Tibial artery (tissue), 4 donors: Measurements from ENCODE around the gene RRAD.

Experiments used
- DNase-seq, 2 donors: peaks; one replicate each; pipeline ENCODE4 v3.0.0-alpha.2; 2019
- H3K27ac ChIP-seq, 2 donors: fragments of 200-600 bp; sonication (generic) in 1 of 2; 1 replicate in 1 of 2; 2 replicates in 1 of 2; pipeline ENCODE4 v1.5.1; 2018 to 2019; ENCODE audit warnings: mild to moderate bottlenecking in 1 of 2
- H3K27me3 ChIP-seq, 2 donors: fragments of 200-600 bp; sonication (generic) in 1 of 2; one replicate each; pipeline versions ENCODE4 v1.5.1 to v1.6.0; 2016 to 2019
- H3K36me3 ChIP-seq, 3 donors: fragments of 200-600 bp; sonication (generic) in 2 of 3; one replicate each; pipeline ENCODE4 v1.5.1; 2016 to 2019; ENCODE audit warnings: mild to moderate bottlenecking in 2 of 3
- H3K4me1 ChIP-seq, 4 donors: fragments of 200-600 bp; sonication (generic) in 2 of 4; 1 replicate in 3 of 4; 2 replicates in 1 of 4; pipeline ENCODE4 v1.5.1; 2016 to 2019
- H3K4me3 ChIP-seq, 2 donors: fragments of 200-600 bp; sonication (generic) in 1 of 2; 1 replicate in 1 of 2; 2 replicates in 1 of 2; pipeline ENCODE4 v1.5.1; 2018 to 2019; ENCODE audit warnings: mild to moderate bottlenecking in 2 of 2
- H3K9me3 ChIP-seq, 3 donors: fragments of 200-600 bp; sonication (generic) in 1 of 3; one replicate each; pipeline ENCODE4 v1.5.1; 2016 to 2019
- intact Hi-C: fragments of 100-400 bp; cut with DNase I; formaldehyde crosslinking; loops from one replicate; pipeline ENCODE4 v1.15.0; 2023; ENCODE audit warnings: low total_unique reads
- TF ChIP-seq, protein P1 (sequence below), 2 experiments: fragments of 200-600 bp in 1 of 2; fragments of 450-650 bp in 1 of 2; IDR thresholded peaks; one replicate each; pipeline ENCODE4 v1.5.1; 2017 to 2019; ENCODE audit warnings: antibody characterized with exemption in 2 of 2, mild to moderate bottlenecking in 1 of 2, moderate library complexity in 1 of 2

The RRAD gene

DNA sequence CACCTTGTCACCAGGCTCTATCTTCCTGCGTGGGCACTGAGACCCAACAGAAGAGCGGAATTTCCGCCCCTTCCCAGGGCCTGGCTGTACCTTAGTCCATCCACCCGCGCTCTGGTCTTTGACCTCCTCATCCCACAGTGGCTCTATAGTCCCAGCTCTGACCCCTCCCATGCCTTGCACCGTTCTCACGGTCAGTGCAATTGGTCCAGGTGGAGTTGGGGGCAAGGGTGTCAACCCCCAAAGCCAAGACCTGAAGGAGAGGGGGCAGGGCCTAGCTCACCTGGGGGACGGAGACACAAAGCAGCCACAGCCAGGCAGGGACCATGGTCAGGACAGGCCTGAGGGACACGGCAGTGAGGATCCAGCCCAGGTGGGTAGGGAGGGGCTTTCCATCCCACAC is 7.6 kb downstream of the RRAD start:
- Histone ChIP-seq H3K9me3 (no peaks in the 10 kb centered on the region), H3K4me1 (peaks cover 0 to 37% (median 23%) of the 10 kb centered on the region in 4 donors), H3K4me3 (no peak overlapping the region), H3K27me3 (no peaks in the 10 kb centered on the region), H3K27ac (no peak overlapping the region), H3K36me3 (peaks cover 12 to 17% (median 14%) of the 10 kb centered on the region in 3 donors)
- no peak for DNase-seq
- intact Hi-C loops, result no loop called here
- TF ChIP-seq, protein P1, sequence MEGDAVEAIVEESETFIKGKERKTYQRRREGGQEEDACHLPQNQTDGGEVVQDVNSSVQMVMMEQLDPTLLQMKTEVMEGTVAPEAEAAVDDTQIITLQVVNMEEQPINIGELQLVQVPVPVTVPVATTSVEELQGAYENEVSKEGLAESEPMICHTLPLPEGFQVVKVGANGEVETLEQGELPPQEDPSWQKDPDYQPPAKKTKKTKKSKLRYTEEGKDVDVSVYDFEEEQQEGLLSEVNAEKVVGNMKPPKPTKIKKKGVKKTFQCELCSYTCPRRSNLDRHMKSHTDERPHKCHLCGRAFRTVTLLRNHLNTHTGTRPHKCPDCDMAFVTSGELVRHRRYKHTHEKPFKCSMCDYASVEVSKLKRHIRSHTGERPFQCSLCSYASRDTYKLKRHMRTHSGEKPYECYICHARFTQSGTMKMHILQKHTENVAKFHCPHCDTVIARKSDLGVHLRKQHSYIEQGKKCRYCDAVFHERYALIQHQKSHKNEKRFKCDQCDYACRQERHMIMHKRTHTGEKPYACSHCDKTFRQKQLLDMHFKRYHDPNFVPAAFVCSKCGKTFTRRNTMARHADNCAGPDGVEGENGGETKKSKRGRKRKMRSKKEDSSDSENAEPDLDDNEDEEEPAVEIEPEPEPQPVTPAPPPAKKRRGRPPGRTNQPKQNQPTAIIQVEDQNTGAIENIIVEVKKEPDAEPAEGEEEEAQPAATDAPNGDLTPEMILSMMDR (IDR thresholded peaks at IDR 0.05), result no peak

DNA sequence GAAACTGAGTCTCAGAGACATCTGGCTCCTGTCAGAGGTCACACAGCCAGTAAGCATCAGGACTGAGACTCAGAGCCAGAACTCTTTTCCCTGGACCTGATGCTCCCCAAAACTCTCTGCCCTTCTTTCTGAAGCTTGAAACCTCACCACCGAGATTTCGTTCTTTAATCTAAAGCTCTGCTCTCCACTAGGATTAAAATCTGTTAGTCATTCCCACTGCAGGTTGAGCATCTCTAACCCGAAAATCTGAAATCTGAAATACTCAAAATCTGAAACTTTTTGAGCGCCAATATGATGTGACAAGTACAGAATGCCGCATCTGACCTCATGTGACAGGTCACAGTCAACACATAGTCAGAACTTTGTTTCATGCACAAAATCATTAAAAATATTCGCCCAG is 8.8 kb downstream of the RRAD start:
- Histone ChIP-seq H3K4me3 (no peak overlapping the region), H3K27ac (no peak overlapping the region), H3K27me3 (no peaks in the 10 kb centered on the region), H3K4me1 (peaks cover 0 to 26% (median 11%) of the 10 kb centered on the region in 4 donors), H3K36me3 (peaks cover 5% of the 10 kb centered on the region in 3 donors), H3K9me3 (no peaks in the 10 kb centered on the region)
- intact Hi-C loops, result no loop called here
- TF ChIP-seq, protein P1 (IDR thresholded peaks at IDR 0.05), result no peak
- DNase-seq, result no peak

DNA sequence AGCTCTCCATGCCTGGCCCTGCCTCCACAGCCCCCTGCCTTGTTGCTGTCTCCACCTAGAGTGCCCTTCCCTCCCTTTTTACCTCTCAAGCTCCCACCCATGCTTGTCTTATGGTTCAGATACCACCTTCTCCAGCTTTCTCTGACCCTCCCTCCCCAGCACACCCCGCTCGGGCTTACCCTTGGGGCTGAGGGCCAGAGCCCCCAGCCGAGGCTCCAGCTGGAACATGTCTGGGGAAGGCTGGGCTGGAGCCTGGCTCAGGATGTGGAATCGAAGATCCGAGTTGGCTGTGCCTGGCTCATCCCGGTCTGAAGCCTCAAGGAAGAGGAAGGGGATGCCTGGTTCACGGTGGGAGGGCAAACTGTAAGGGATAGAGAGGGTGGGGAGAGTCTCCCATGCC is 10.3 kb downstream of the RRAD start:
- H3K27ac ChIP-seq, result no peak overlapping the region
- no peaks in the 10 kb centered on the region for H3K9me3 ChIP-seq
- TF ChIP-seq, protein P1 (IDR thresholded peaks at IDR 0.05), result no peak
- H3K4me1 ChIP-seq, result peaks cover 0 to 26% (median 5%) of the 10 kb centered on the region in 4 donors
- no peak overlapping the region for H3K4me3 ChIP-seq
- DNase-seq, result no peak
- intact Hi-C loops, result no loop called here
- H3K36me3 ChIP-seq, result no peaks in the 10 kb centered on the region
- no peaks in the 10 kb centered on the region for H3K27me3 ChIP-seq

DNA sequence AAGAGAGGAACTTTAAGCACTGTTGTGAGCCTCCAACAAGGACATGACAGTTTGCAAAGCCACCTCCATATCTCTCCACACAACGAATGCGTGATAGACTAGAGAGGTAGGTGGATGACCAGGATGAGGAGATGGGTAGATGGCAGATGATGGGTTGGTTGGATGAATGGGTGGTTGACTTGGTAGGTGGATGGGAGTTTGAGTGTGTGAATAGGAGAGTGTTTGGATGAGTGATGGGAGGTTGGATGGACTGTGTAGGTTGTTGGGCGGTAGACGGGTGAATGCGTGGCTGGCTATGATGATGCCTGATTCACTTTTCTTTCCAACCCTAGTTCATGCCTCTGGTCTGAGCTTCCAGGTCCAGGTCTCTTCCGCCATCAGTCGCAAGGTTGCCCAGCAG is 10.8 kb downstream of the RRAD start:
- no peaks in the 10 kb centered on the region for H3K36me3 ChIP-seq
- DNase-seq, result no peak
- H3K27me3 ChIP-seq, result no peaks in the 10 kb centered on the region
- H3K9me3 ChIP-seq, result no peaks in the 10 kb centered on the region
- intact Hi-C loops, result no loop called here
- peaks cover 0 to 21% (median 3%) of the 10 kb centered on the region in 4 donors for H3K4me1 ChIP-seq
- no peak overlapping the region for H3K4me3 ChIP-seq
- no peak overlapping the region for H3K27ac ChIP-seq
- TF ChIP-seq, protein P1 (IDR thresholded peaks at IDR 0.05), result no peak

DNA sequence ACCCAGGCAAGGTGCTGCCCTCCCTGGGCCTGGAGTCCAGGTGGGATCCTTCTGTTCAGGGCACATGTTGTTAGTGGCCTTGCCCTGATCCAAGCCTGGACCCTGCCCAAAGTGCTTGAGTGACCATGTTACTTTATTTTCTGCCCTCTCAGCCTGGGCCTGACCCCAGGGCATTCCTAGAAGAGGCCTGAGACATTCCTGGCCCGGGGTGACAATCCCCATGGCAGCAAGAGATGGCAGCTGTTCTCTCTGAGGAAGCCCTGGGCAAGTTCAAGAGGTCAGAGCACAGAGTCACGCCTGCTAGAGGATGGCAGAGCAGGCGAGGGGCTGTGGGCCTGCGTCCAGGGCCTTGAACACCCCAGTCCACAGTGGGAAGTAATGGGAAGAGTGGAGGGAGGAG is 11.6 kb downstream of the RRAD start:
- H3K4me1 ChIP-seq, result peaks cover 0 to 16% (median 3%) of the 10 kb centered on the region in 4 donors
- TF ChIP-seq, protein P1 (IDR thresholded peaks at IDR 0.05), result no peak
- DNase-seq, result no peak
- no peak overlapping the region for H3K4me3 ChIP-seq
- H3K27me3 ChIP-seq, result no peaks in the 10 kb centered on the region
- H3K9me3 ChIP-seq, result no peaks in the 10 kb centered on the region
- intact Hi-C loops, result no loop called here
- H3K36me3 ChIP-seq, result no peaks in the 10 kb centered on the region
- H3K27ac ChIP-seq, result no peak overlapping the region

DNA sequence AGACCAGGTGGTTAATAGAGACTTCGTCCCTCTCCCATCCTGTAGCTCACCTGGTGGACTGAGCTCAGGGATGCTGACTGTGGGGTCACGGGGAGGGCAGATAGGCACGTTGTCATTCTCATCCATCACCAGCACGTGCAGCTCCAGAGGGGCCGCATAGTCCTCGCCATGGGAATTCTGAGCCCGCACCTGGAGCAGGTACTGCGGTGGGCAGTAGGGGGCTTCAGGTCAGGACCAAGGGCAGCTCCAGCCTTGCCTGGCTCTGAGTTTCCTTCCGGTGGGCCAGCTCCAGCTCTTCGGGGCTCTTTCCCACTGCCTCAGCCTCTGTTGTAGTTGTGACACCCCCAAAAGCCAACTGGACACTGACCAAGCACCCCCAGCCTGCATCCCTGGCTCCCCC is 12.3 kb downstream of the RRAD start:
- intact Hi-C loops, result no loop called here
- H3K4me3 ChIP-seq, result no peak overlapping the region
- H3K36me3 ChIP-seq, result no peaks in the 10 kb centered on the region
- no peaks in the 10 kb centered on the region for H3K27me3 ChIP-seq
- no peak for DNase-seq
- H3K9me3 ChIP-seq, result no peaks in the 10 kb centered on the region
- H3K4me1 ChIP-seq, result peaks cover 0 to 16% (median 3%) of the 10 kb centered on the region in 4 donors
- no peak overlapping the region for H3K27ac ChIP-seq
- TF ChIP-seq, protein P1 (IDR thresholded peaks at IDR 0.05), result no peak
